ENCODE results near the gene SLC39A3. TPM values are rescaled to one million over a fixed set of nuclear protein-coding genes. Genes with fewer than 3 reads are reported as not detected.
"Not testable (repeated sequence)": the region's sequence is repeated elsewhere in the genome, so short reads cannot be mapped to it uniquely, and the experiment has no call there.

SLC39A3 gene
- polyA plus RNA-seq, 3 donors, result 23.8 to 30.3 (median 26.9) TPM

GRCh38 chr19:2717638-2718541 lies 21.9 kb downstream of the SLC39A3 start:
- DNase-seq (ENCODE audit: extremely low read depth in 1 of 11, low read depth in 9 of 11, low spot score in 4 of 11), result no peak

- no peak for DNase-seq (ENCODE audit: extremely low read depth in 1 of 11, low read depth in 9 of 11, low spot score in 4 of 11)
These were observed 22.8 kb downstream of the SLC39A3 start for GRCh38 chr19:2716722-2717637.

- DNase-seq (ENCODE audit: extremely low read depth in 1 of 11, low read depth in 9 of 11, low spot score in 4 of 11), result no peak
These were observed 23.6 kb downstream of the SLC39A3 start for GRCh38 chr19:2716275-2716650.

GRCh38 chr19:2715470-2716274 lies 24.1 kb downstream of the SLC39A3 start:
- no peak for DNase-seq (ENCODE audit: extremely low read depth in 1 of 11, low read depth in 9 of 11, low spot score in 4 of 11)

- DNase-seq (ENCODE audit: extremely low read depth in 1 of 11, low read depth in 9 of 11, low spot score in 4 of 11), result no peak
These were observed 25.1 kb downstream of the SLC39A3 start for GRCh38 chr19:2714531-2715269.

- not testable (repeated sequence) for DNase-seq (ENCODE audit: extremely low read depth in 1 of 11, low read depth in 9 of 11, low spot score in 4 of 11)
These were observed 25.7 kb downstream of the SLC39A3 start for GRCh38 chr19:2714102-2714501.

GRCh38 chr19:2713170-2713569 lies 26.6 kb downstream of the SLC39A3 start:
- DNase-seq (ENCODE audit: extremely low read depth in 1 of 11, low read depth in 9 of 11, low spot score in 4 of 11), result not testable (repeated sequence)

- DNase-seq (ENCODE audit: extremely low read depth in 1 of 11, low read depth in 9 of 11, low spot score in 4 of 11), result no peak
These were observed 28.0 kb downstream of the SLC39A3 start for GRCh38 chr19:2711875-2712205.

GRCh38 chr19:2711172-2711874 lies 28.5 kb downstream of the SLC39A3 start:
- no peak for DNase-seq (ENCODE audit: extremely low read depth in 1 of 11, low read depth in 9 of 11, low spot score in 4 of 11)

GRCh38 chr19:2706251-2706650 lies 33.6 kb downstream of the SLC39A3 start:
- no peak for DNase-seq (ENCODE audit: extremely low read depth in 1 of 11, low read depth in 9 of 11, low spot score in 4 of 11)

- no peak for DNase-seq (ENCODE audit: extremely low read depth in 1 of 11, low read depth in 9 of 11, low spot score in 4 of 11)
These were observed 36.1 kb downstream of the SLC39A3 start for GRCh38 chr19:2703691-2704216.

- no peak for DNase-seq (ENCODE audit: extremely low read depth in 1 of 11, low read depth in 9 of 11, low spot score in 4 of 11)
These were observed 36.8 kb downstream of the SLC39A3 start for GRCh38 chr19:2703077-2703437.

GRCh38 chr19:2702170-2703076 lies 37.4 kb downstream of the SLC39A3 start, which contains the start of gene GNG7:
TSS of gene GNG7 (minus strand) at chr19:2702694. CDS start at chr19:2520688, 182,006 bp downstream.
- DNase-seq (ENCODE audit: extremely low read depth in 1 of 11, low read depth in 9 of 11, low spot score in 4 of 11), result peak; percentile 52 to 92 (median 88)

- DNase-seq (ENCODE audit: extremely low read depth in 1 of 11, low read depth in 9 of 11, low spot score in 4 of 11), result no peak
These were observed 38.3 kb downstream of the SLC39A3 start for GRCh38 chr19:2701361-2702169.

- no peak for DNase-seq (ENCODE audit: extremely low read depth in 1 of 11, low read depth in 9 of 11, low spot score in 4 of 11)
These were observed 39.0 kb downstream of the SLC39A3 start for GRCh38 chr19:2700660-2701360.

Measured in renal cortex interstitium (tissue), 11 donors.